Measurements from ENCODE around the gene PNPLA4. TPM values are rescaled to one million over a fixed set of nuclear protein-coding genes. Genes with fewer than 3 reads are reported as not detected.

PNPLA4 gene
- total RNA-seq, 1 experiment from 2014 or later = 1.3 TPM

GRCh38 chrX:7950865-7951264, 23.7 kb upstream of the PNPLA4 start:
- intact Hi-C loops (cut with micrococcal nuclease; ENCODE audit: unreplicated experiment) (no loop called here), in situ Hi-C loops (cut with HindIII; ENCODE audit: low pct_unique_long_range_greater_than_20kb, low sequenced_read_pairs) (no loop called here)
- Histone ChIP-seq H3K36me3 (ENCODE audit: control insufficient read depth, insufficient read depth, low read length) (no peaks in the 10 kb centered on the region), H3K27ac (ENCODE audit: low read length) (no peak overlapping the region), H3K4me1 (ENCODE audit: control insufficient read depth, insufficient read depth, low read length) (no peaks in the 10 kb centered on the region), H3K27me3 (ENCODE audit: control insufficient read depth, insufficient read depth, low read length) (no peaks in the 10 kb centered on the region), H3K4me3 (ENCODE audit: low read depth in 2 of 2, low read length in 2 of 2) (no peak overlapping the region), H3K9me3 (ENCODE audit: control insufficient read depth, insufficient read depth, low read depth, low read length) (no peaks in the 10 kb centered on the region)
- DNase-seq (ENCODE audit: low read depth, low spot score) (no peak), ATAC-seq (no peak)
- no peak for TF ChIP-seq REST (IDR thresholded peaks at IDR 0.05; ENCODE audit: insufficient read depth in 1 of 2, low read depth in 2 of 2, low read length in 1 of 2)
- no peak for TF ChIP-seq POLR2AphosphoS5 (IDR thresholded peaks at IDR 0.05; ENCODE audit: low read depth, low read length)
- TF ChIP-seq SIN3A (IDR thresholded peaks at IDR 0.05; ENCODE audit: borderline replicate concordance, insufficient read depth, low read depth, low read length) = no peak
- TF ChIP-seq, protein P1, sequence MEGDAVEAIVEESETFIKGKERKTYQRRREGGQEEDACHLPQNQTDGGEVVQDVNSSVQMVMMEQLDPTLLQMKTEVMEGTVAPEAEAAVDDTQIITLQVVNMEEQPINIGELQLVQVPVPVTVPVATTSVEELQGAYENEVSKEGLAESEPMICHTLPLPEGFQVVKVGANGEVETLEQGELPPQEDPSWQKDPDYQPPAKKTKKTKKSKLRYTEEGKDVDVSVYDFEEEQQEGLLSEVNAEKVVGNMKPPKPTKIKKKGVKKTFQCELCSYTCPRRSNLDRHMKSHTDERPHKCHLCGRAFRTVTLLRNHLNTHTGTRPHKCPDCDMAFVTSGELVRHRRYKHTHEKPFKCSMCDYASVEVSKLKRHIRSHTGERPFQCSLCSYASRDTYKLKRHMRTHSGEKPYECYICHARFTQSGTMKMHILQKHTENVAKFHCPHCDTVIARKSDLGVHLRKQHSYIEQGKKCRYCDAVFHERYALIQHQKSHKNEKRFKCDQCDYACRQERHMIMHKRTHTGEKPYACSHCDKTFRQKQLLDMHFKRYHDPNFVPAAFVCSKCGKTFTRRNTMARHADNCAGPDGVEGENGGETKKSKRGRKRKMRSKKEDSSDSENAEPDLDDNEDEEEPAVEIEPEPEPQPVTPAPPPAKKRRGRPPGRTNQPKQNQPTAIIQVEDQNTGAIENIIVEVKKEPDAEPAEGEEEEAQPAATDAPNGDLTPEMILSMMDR (IDR thresholded peaks at IDR 0.05) = no peak
- TF ChIP-seq TCF7L2 (IDR thresholded peaks at IDR 0.05; ENCODE audit: low read depth, low read length) = no peak
- BruUV-seq (replicated peaks) = no TSS peak
- CTCF ChIA-PET = no interaction called here
- POLR2A ChIA-PET = no interaction called here

- Histone ChIP-seq H3K4me3 (ENCODE audit: low read depth in 2 of 2, low read length in 2 of 2) (no peak overlapping the region), H3K27ac (ENCODE audit: low read length) (no peak overlapping the region), H3K4me1 (ENCODE audit: control insufficient read depth, insufficient read depth, low read length) (no peaks in the 10 kb centered on the region), H3K36me3 (ENCODE audit: control insufficient read depth, insufficient read depth, low read length) (no peaks in the 10 kb centered on the region), H3K27me3 (ENCODE audit: control insufficient read depth, insufficient read depth, low read length) (no peaks in the 10 kb centered on the region), H3K9me3 (ENCODE audit: control insufficient read depth, insufficient read depth, low read depth, low read length) (no peaks in the 10 kb centered on the region)
- POLR2A ChIA-PET = no interaction called here
- DNase-seq (ENCODE audit: low read depth, low spot score) = no peak
- TF ChIP-seq, protein P1 (IDR thresholded peaks at IDR 0.05) = no peak
- TF ChIP-seq TCF7L2 (IDR thresholded peaks at IDR 0.05; ENCODE audit: low read depth, low read length) = no peak
- TF ChIP-seq POLR2AphosphoS5 (IDR thresholded peaks at IDR 0.05; ENCODE audit: low read depth, low read length) = no peak
- TF ChIP-seq REST (IDR thresholded peaks at IDR 0.05; ENCODE audit: insufficient read depth in 1 of 2, low read depth in 2 of 2, low read length in 1 of 2) = no peak
- no peak for TF ChIP-seq SIN3A (IDR thresholded peaks at IDR 0.05; ENCODE audit: borderline replicate concordance, insufficient read depth, low read depth, low read length)
- in situ Hi-C loops (cut with HindIII; ENCODE audit: low pct_unique_long_range_greater_than_20kb, low sequenced_read_pairs) = no loop called here
- no TSS peak for BruUV-seq (replicated peaks)
- intact Hi-C loops (cut with micrococcal nuclease; ENCODE audit: unreplicated experiment) = no loop called here
- ATAC-seq = no peak
- CTCF ChIA-PET = no interaction called here
Observed at GRCh38 chrX:7948483-7948882, 21.3 kb upstream of the PNPLA4 start.

Measured in Panc1 (cell line).